ENCODE results near the gene ZNF662. TPM values are rescaled to one million over a fixed set of nuclear protein-coding genes. Genes with fewer than 3 reads are reported as not detected.

Gene ZNF662
- total RNA-seq, 1 experiment from 2014 or later: not detected

GRCh38 chr3:42880183-42880582 lies 25.8 kb upstream of the ZNF662 start:
- Mint-ChIP-seq H3K27me3 (ENCODE audit: low read depth) (peaks cover 3% of the 10 kb centered on the region; the same call in 1 of the 2 replicates), H3K4me3 (peak overlapping the region; percentile 63 to 67; a peak in 4 of 5 replicates), H3K9me3 (no peaks in the 10 kb centered on the region), H3K36me3 (ENCODE audit: insufficient read depth in 1 of 3, low read depth in 3 of 3) (no peaks in the 10 kb centered on the region), H3K27ac (no peak overlapping the region), H3K4me1 (peaks cover 22 to 25% of the 10 kb centered on the region in 2 experiments)
- Histone ChIP-seq H2BK120ac (ENCODE audit: low read depth, low read length, poor library complexity, severe bottlenecking) (no peak overlapping the region), H3K23ac (ENCODE audit: insufficient read length, low read depth, low read length) (no peak overlapping the region), H2BK5ac (ENCODE audit: insufficient read length, low read length) (no peak overlapping the region), H4K20me1 (ENCODE audit: control insufficient read depth, insufficient read depth, insufficient read length) (no peaks in the 10 kb centered on the region), H3K79me1 (ENCODE audit: insufficient read depth, low read depth, low read length, poor library complexity, severe bottlenecking) (no peaks in the 10 kb centered on the region), H2BK20ac (ENCODE audit: low read depth, low read length, poor library complexity, severe bottlenecking) (no peak overlapping the region), H3K27me3 (ENCODE audit: insufficient read depth, low read length) (no peaks in the 10 kb centered on the region), H2BK12ac (ENCODE audit: insufficient read length, low read depth, low read length) (no peak overlapping the region), H3K4ac (ENCODE audit: low read depth, low read length) (no peak overlapping the region), H4K5ac (ENCODE audit: insufficient read length, low read depth, low read length) (no peak overlapping the region), H4K8ac (replicated peaks; ENCODE audit: insufficient read length, low read depth, low read length) (no peak overlapping the region), H4K91ac (ENCODE audit: insufficient read length, low read depth, low read length) (no peak overlapping the region), H3K9me3 (ENCODE audit: control insufficient read depth, low read depth, low read length) (no peaks in the 10 kb centered on the region), H3K18ac (ENCODE audit: insufficient read length, low read depth, low read length) (no peak overlapping the region), H3K4me2 (ENCODE audit: insufficient read depth, insufficient read length, low read length) (peak overlapping the region; percentile 35), H3K56ac (ENCODE audit: insufficient read length, low read depth, low read length) (no peak overlapping the region), H2AFZ (ENCODE audit: low read length) (no peak overlapping the region), H3K23me2 (ENCODE audit: insufficient read length, low read depth, low read length, poor library complexity, severe bottlenecking) (peaks cover 4% of the 10 kb centered on the region), H3K4me1 (ENCODE audit: insufficient read depth, low read length) (peaks cover 4% of the 10 kb centered on the region; the same call in 1 of the 2 replicates), H2AK5ac (ENCODE audit: insufficient read length, low read length) (no peak overlapping the region), H3K14ac (ENCODE audit: insufficient read depth, low read length) (no peak overlapping the region), H3K27ac (ENCODE audit: insufficient read length, low read depth, low read length) (no peak overlapping the region), H3K79me2 (ENCODE audit: insufficient read depth, low read length) (no peaks in the 10 kb centered on the region), H3K9ac (ENCODE audit: extremely low read depth, insufficient read length, low read length) (no peak overlapping the region), H3T11ph (ENCODE audit: low read length) (no peak overlapping the region), H2BK15ac (ENCODE audit: low read depth, low read length) (no peak overlapping the region)
- DNase-seq: no peak
- TF ChIP-seq CTCF (conservative IDR thresholded peaks at IDR 0.05): no peak
- no CpG with 5 or more reads among the region's 9 CpGs for WGBS (ENCODE audit: extremely low coverage, insufficient read length, low lambda C conversion rate)

Data from H9 (cell line).